Kidney epithelial cell (primary cell): ENCODE results near the gene GAD2. TPM values are rescaled to one million over a fixed set of nuclear protein-coding genes. Genes with fewer than 3 reads are reported as not detected.

ENCODE experiments used
- DNase-seq: peaks from one replicate; pipeline ENCODE4 v3.0.0-alpha.2; 2010; ENCODE audit warnings: low read depth
- H3K27me3 ChIP-seq: 2 replicates; pipeline ENCODE4 v1.6.0; 2011; ENCODE audit warnings: low read length; ENCODE audit not compliant: control insufficient read depth, insufficient read depth
- H3K36me3 ChIP-seq: 2 replicates; pipeline ENCODE4 v1.5.1; 2011; ENCODE audit warnings: low read length; ENCODE audit not compliant: control insufficient read depth, insufficient read depth
- H3K4me3 ChIP-seq: 2 replicates; pipeline ENCODE4 v1.5.1; 2011; ENCODE audit warnings: low read depth, mild to moderate bottlenecking, control low read depth, low read length
- CTCF ChIP-seq: IDR thresholded peaks from 2 replicates; pipeline ENCODE4 v1.5.1; 2011; ENCODE audit warnings: mild to moderate bottlenecking, moderate library complexity, low read length, control low read depth, inconsistent platforms; ENCODE audit not compliant: insufficient read depth, poor library complexity, severe bottlenecking
- total RNA-seq: library from RNA; depleted of rRNA; stranded (reverse); fragments of >200 nt; gene quantifications from 2 replicates; pipeline ENCODE4 v1.2.3, GENCODE V29; 2015

GAD2 gene
- total RNA-seq, 1 donor from 2014 or later: not detected

DNA sequence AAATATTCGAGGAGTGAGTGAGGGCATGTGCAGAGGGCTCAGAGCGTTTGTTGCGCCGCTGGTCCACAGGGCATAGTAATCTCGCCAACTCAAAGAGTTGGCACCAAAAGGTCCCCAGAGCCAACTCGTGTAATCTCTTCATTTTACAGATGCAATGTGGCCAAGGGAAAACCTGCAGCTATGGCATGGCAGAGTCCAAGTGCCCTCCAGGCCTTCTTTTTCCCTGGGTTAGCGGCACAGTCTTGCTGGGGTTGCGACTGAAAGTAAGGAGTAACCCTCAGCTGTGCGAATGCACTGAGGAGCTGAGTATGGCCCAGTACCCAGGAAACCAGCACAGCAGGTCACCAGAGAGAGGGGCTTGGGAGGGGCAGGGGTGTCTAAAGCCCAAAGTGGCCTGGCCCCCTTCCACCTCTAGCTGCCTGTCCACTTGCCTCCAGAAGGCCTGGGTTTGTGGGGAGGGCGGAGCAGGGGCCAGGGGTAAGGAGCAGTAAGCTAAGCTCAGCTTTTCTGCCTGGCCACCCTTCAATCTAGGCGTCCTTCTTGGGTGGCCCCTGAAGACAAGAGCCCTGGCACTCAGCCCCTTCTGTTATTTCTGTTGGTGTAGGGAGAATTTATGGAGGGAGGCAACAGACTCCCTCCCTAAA lies 3.3 kb upstream of the GAD2 start:
- Histone ChIP-seq H3K4me3 (no peak overlapping the region), H3K36me3 (no peaks in the 10 kb centered on the region), H3K27me3 (peaks cover 72% of the 10 kb centered on the region)
- TF ChIP-seq CTCF: no peak
- DNase-seq: no peak

DNA sequence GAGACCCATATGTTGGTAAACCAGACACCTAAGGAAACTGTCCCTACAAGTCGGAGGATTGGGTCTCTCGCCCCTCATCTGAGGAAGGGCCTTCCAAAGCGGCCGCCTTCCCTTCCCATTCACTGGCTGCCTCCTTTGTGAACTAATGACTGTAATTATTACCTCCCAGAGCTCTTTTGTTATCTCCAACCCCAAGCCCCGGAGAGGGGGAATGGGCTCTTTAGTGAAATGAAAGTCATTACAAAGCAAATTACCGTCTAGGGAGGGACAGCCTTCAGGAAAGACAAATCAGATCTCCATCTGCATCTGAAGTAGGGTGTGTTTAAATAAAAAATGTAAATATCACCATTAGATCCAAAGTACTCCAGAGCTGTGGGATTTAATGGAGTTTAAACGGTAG lies 2.6 kb upstream of the GAD2 start:
- Histone ChIP-seq H3K36me3 (no peaks in the 10 kb centered on the region), H3K27me3 (peaks cover 76% of the 10 kb centered on the region), H3K4me3 (no peak overlapping the region)
- TF ChIP-seq CTCF: no peak
- DNase-seq: no peak

DNA sequence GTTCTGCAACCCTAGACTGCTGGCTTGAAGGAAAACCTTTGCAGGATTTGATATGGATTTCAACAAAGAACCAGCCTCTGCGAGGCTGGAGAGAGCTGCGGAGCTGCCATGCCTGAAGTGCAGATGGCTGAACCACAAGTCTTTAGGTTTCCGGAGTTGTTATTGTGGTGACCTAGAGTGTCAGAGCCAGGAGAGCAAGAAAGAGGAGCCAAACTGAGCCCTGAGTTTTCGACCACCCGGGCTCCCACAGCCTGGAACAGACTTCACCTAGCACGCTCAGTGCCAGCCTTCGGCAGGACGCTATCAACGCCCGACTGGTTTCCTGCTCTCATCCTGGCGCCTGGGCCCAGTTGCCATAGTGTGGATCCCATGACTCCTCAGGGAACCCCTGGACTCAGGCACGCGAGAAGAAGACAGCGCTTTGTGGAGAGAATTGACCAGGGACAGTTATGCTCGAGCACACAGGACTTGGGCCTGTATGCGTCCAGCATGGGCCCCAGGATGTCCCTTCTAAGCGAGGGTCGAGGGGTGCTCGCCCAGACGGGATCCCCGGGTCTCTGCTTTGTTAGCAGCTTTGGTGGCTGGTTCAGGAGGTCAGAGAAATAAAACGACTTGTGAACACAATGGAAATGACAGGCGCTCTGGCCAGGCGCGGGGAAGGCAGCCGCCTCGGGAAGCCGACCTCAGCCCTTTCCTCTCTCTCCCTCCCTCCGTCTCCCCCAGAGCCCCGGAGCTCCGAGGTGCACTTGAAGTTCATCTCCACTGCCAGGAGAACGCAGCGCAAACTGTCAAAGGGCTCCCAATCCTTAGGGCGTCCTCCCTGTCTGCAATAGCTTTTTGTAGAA lies 1.8 kb upstream of the GAD2 start:
- peaks cover 80% of the 10 kb centered on the region for H3K27me3 ChIP-seq
- H3K36me3 ChIP-seq: no peaks in the 10 kb centered on the region

DNA sequence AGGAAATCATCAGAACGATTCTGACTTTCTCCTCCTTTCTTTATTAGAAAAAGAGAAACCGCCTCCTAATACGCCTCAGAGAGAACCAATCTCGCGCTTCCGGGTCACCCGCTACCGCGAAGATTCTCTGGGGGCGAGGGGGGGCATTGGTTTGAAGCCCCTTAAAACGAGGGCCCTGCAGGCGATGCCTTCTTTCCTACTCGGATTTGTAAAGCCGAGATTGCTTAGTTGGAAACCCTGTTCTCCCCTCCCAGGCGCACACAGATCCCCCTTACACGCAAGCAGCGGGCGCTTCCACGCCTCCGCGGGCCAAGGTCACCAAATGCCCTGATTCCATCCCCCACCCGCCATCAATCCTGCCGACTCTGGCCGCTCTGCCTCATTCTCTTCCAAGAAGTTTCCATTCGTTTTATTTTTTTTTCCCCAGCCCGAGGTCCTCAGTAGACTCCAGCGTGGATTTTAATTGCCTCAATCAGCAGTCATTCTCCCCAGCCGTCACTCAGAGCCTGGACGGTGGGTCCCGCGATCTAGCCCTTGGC lies 1.1 kb upstream of the GAD2 start:
- Histone ChIP-seq H3K36me3 (no peaks in the 10 kb centered on the region), H3K4me3 (no peak overlapping the region), H3K27me3 (peaks cover 83% of the 10 kb centered on the region)
- DNase-seq: no peak
- TF ChIP-seq CTCF: no peak

More for the DNA sequence above, 1.8 kb upstream of the GAD2 start:
- no peak for DNase-seq
- no peak overlapping the region for H3K4me3 ChIP-seq
- no peak for TF ChIP-seq CTCF

GRCh38 chr10:26215935-26216584 lies 514 bp upstream of the GAD2 start:
- Histone ChIP-seq H3K36me3 (no peaks in the 10 kb centered on the region), H3K27me3 (peaks cover 81% of the 10 kb centered on the region), H3K4me3 (no peak overlapping the region)
- TF ChIP-seq CTCF: no peak
- no peak for DNase-seq
